Retinal pigment epithelial cell (primary cell): Measurements from ENCODE around the gene GPR55.

Experiments
- DNase-seq: peaks from one replicate; pipeline ENCODE4 v3.0.0-alpha.2; 2010; ENCODE audit warnings: low read depth
- H3K4me3 ChIP-seq: 2 replicates; pipeline ENCODE4 v1.5.1; 2011; ENCODE audit warnings: mild to moderate bottlenecking, low read length, control low read depth, moderate library complexity
- TF ChIP-seq, protein P1 (sequence below): conservative IDR thresholded peaks from 2 replicates; pipeline ENCODE4 v1.5.1; 2011; ENCODE audit warnings: low read depth, low read length, control low read depth, inconsistent platforms

Gene GPR55

DNA sequence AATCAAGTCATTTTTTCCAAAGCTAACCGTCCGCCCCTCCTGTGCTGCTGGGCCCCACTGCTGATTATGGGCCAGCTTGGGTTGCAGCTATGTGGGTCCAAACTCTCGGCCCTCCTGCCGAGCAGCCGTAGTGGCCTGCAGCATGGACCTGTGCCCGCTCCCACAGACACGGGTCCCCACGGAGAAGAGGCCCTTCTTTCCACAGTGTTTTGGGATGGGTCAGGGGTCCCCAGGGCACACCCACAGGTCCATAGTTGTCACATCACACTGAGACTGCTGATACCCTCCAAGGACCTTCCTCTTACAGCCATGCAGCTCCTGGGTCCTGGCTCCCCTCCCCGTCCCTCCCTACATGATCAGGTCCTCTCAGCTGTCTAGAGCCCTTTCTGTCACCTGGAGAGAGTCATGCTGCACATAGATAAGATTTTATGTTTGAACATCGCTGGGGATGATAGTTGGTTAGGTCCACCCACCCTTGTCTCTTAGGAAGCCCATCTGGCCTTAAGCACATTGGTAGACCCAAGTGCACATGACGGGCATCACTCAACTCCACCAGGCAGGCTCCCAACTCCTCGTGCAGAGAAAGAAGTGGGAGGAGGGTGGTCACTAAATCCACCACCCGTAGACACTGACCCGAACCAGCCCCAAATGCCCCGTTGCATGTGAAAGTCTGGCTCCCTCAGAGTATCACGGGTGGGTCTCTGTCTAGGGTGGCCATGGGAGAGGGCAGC lies 17.5 kb downstream of the GPR55 start:
- H3K4me3 ChIP-seq: no peak overlapping the region
- TF ChIP-seq, protein P1, sequence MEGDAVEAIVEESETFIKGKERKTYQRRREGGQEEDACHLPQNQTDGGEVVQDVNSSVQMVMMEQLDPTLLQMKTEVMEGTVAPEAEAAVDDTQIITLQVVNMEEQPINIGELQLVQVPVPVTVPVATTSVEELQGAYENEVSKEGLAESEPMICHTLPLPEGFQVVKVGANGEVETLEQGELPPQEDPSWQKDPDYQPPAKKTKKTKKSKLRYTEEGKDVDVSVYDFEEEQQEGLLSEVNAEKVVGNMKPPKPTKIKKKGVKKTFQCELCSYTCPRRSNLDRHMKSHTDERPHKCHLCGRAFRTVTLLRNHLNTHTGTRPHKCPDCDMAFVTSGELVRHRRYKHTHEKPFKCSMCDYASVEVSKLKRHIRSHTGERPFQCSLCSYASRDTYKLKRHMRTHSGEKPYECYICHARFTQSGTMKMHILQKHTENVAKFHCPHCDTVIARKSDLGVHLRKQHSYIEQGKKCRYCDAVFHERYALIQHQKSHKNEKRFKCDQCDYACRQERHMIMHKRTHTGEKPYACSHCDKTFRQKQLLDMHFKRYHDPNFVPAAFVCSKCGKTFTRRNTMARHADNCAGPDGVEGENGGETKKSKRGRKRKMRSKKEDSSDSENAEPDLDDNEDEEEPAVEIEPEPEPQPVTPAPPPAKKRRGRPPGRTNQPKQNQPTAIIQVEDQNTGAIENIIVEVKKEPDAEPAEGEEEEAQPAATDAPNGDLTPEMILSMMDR: no peak
- no peak for DNase-seq

DNA sequence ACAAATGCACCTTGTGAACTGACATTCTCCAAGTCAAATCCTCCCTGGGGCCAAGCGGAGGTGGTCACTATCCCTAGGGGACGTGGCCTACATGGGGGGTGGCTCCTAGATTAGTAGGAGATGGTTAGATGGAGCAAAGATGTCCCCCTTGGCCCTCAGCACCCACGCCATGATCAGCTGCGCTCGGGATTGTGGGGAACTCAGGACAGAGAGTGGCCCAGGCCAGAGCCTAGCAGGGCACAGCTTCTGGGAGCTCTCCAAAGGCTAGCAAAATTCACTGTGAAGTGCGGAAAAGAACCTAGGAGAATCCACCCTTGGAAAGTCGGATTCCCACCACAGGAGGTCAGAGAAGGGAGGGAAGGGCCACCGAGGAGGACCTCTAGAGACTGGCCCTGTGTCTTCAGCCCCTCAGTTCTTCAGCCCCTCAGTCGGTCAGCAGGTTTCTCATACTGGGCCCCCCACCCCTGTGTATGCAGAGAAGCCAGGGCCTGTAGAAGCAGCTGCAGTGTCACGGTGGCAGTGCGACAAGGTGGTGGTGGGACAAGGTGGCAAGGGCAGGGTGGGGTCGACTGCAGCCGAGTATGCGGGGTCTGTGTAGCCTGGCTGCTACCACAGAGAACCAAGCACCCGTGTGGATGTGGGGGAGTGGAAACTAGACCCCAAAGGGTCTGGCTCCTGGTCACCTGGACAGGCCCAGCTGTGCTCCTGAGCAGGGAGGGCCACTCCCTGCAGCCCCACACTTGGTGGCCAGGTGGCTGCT lies 18.4 kb downstream of the GPR55 start:
- no peak for DNase-seq
- TF ChIP-seq, protein P1: no peak
- no peak overlapping the region for H3K4me3 ChIP-seq

DNA sequence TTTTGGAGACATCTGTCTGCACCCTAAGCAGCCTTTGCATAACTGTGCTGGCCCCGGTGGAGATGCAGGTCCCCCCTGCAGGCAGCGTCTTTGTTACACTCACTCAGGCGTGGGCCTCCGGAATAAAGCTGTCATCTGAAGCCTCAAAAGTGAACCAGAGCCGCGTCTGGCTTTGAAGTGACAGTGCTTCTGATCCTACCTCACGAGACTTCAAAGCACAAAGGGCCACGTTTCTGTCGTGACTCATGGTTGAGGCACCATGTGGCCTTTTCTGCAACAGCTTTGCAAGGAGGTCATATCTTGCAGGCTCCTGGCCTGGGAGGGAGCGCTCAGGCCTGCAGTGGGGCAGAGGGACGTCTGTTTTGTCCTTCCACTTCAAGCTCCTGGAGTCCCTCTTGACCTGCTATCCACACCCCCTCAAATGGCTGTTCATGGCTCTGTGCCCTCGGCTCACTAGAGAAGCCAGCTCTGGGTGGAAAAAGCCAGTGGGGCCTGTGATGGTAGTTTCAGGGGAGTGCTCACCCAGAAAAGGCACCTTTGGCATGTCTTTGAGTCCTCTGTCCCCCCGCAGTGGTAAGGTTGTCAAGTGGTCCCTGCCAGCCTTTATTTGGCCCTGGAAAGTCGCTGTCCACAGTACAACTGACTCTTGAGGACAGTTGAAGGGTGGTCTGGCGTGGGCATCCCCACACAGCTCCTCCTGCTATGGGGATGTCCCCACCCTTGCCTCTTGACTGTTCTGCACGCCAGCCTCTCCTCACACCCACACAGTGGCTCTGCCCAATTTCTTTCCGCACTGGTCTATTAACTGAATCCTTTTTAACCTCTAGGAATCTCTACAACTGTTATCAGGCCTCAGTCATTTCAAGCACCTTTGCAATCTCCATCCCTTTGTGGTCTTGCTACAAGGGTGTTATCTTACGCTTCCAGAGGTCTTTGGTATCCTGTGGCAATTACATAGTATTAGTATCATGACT lies 19.3 kb downstream of the GPR55 start:
- H3K4me3 ChIP-seq: no peak overlapping the region
- TF ChIP-seq, protein P1: no peak
- no peak for DNase-seq

DNA sequence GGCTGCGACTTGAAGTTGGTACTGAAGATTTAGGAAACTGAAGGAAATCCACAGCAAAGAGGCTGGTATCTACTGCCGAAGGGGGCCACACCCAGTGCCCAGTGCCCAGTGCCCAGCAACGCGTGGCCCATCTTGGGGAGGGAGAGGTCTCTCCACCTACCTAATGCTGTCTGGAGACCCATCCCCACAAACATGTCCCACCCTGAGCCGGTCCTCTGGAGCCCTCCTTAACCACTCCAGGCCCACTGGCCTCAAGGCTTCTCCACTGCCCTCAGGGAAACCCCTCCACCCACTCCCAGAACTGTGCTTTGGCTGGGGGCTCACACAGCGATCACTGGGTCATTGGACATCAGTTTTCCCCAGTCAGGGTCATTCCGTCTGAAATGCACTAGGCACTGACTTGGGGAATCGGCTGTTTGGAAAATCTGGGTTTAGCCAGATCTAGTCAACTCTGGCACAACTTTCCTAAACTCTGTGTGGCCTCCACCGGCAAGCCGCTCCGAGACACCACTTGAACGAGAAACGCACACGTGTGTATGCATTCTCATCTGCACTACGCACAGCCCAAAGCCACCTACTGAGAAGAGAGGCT lies 20.1 kb downstream of the GPR55 start:
- TF ChIP-seq, protein P1: no peak
- no peak for DNase-seq

DNA sequence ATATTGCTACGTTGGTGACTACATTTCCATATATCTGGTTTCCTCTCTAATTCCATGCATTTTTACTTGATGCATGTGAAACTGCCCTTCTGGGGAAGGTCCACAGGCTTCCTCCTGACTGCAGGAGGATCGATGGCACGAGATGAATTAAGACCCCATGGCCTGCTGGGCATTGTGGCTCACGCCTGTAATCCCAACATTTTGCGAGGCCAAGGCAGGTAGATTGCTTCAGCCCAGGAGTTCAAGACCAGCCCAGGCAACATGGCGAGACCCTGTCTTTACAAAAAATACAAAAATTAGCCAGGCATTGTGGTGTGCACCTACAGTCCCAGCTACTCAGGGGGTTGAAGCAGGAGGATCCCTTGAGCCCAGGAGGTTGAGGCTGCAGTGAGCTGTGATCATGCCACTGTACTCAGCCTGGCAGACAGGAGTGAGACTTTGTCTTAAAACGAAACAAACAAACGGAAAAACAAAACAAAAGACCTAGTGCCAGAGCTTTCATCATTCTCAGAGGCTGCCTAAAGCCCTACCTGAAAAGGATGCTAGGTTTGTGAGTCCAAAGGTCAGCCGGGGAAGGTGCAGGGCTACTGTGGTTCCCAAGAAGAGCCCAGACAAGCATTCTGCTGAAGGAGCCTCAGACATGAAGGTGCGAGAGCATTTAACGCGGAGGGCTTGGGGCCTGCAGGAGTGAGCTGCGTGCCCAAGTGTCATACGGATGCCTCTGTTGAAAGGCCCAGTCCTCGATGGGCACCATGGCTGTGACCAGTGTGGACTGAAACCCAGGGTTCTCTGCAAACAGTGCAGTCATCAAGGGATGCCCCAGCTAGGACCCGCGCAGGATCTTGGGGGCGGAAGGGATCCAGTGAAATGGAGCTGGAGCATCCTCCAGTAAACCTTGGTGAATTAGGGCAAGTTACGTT lies 21.6 kb downstream of the GPR55 start:
- TF ChIP-seq, protein P1: no peak
- no peak overlapping the region for H3K4me3 ChIP-seq
- no peak for DNase-seq

More for the DNA sequence above, 20.1 kb downstream of the GPR55 start:
- H3K4me3 ChIP-seq: no peak overlapping the region
